SK-N-SH (cell line): ENCODE data around the gene S100A16.

Source experiments
- CTCF ChIP-seq: fragments of 200-600 bp; sonication (generic); IDR thresholded peaks from 2 replicates; pipeline ENCODE4 v1.6.1; 2017; ENCODE audit warnings: antibody characterized with exemption, mild to moderate bottlenecking, moderate library complexity
- EP300 ChIP-seq, 2 experiments: IDR thresholded peaks; 2 replicates each; pipeline versions ENCODE4 v1.4.0 to v1.6.1; 2012; ENCODE audit warnings: borderline replicate concordance in 1 of 2, low read depth in 1 of 2, low read length in 1 of 2
- EZH2phosphoT487 ChIP-seq: fragments of 200-600 bp; sonication (generic); IDR thresholded peaks from 2 replicates; pipeline ENCODE4 v1.6.1; 2017; ENCODE audit warnings: low read depth, mixed run types, mild to moderate bottlenecking, antibody characterized with exemption, moderate library complexity, borderline replicate concordance
- GABPA ChIP-seq: IDR thresholded peaks from 2 replicates; pipeline ENCODE4 v1.4.0; 2012; ENCODE audit warnings: low read depth, mild to moderate bottlenecking
- JUND ChIP-seq: IDR thresholded peaks from 2 replicates; pipeline ENCODE4 v1.4.0; 2012
- MAX ChIP-seq: IDR thresholded peaks from 2 replicates; pipeline ENCODE4 v1.4.0; 2012; ENCODE audit warnings: low read depth
- NFIC ChIP-seq: IDR thresholded peaks from 2 replicates; pipeline ENCODE4 v1.4.0; 2012; ENCODE audit warnings: borderline replicate concordance
- RAD21 ChIP-seq: IDR thresholded peaks from 2 replicates; pipeline ENCODE4 v1.6.1; 2012; ENCODE audit warnings: mild to moderate bottlenecking, low read length
- REST ChIP-seq: IDR thresholded peaks from 2 replicates; pipeline ENCODE4 v1.6.1; 2012; ENCODE audit warnings: mild to moderate bottlenecking, low read depth, low read length, moderate library complexity
- SIN3A ChIP-seq: IDR thresholded peaks from 2 replicates; pipeline ENCODE4 v1.6.1; 2012; ENCODE audit warnings: low read depth, mild to moderate bottlenecking, low read length, moderate library complexity, borderline replicate concordance
- USF2 ChIP-seq: fragments of 150-350 bp; IDR thresholded peaks from 2 replicates; pipeline ENCODE4 v1.6.1; 2017; ENCODE audit warnings: antibody characterized with exemption, low read length, low read depth, borderline replicate concordance
- YY1 ChIP-seq: IDR thresholded peaks from 2 replicates; pipeline ENCODE4 v1.4.0; 2012; ENCODE audit warnings: low read depth, mild to moderate bottlenecking

- TF ChIP-seq CTCF = no peak
- no peak for TF ChIP-seq SIN3A
- TF ChIP-seq MAX = no peak
- TF ChIP-seq REST = no peak
- no peak for TF ChIP-seq GABPA
- TF ChIP-seq EZH2phosphoT487 = no peak
- no peak for TF ChIP-seq EP300 (IDR thresholded peaks at IDR 0.05; ENCODE audit: borderline replicate concordance in 1 of 2, low read depth in 1 of 2, low read length in 1 of 2)
- no peak for TF ChIP-seq RAD21
- no peak for TF ChIP-seq YY1
- no peak for TF ChIP-seq NFIC
- no peak for TF ChIP-seq USF2
- TF ChIP-seq JUND = no peak
Measured at GRCh38 chr1:153598309-153599172, 14.4 kb downstream of the S100A16 start.
